NCI-H1436 treated with DMSO at 0.1 percent for 48 hours (cell line): ENCODE measurements around the gene DIP2C.
"Not testable (repeated sequence)": the region's sequence is repeated elsewhere in the genome, so short reads cannot be mapped to it uniquely, and the experiment has no call there.

Experiments used
- DNase-seq: peaks from one replicate; lab custom pipeline; 2025; lab: John Stamatoyannopoulos, UW

DIP2C gene

GRCh38 chr10:689452-690371, at the start of gene DIP2C:
Gene DIP2C, minus strand, starts transcription at chr10:689668. Its CDS starts 90 bp downstream, at chr10:689578.
- DNase-seq = no peak

- DNase-seq = no peak
Observed at GRCh38 chr10:734481-734880, 45.0 kb upstream of the DIP2C start.

DNA sequence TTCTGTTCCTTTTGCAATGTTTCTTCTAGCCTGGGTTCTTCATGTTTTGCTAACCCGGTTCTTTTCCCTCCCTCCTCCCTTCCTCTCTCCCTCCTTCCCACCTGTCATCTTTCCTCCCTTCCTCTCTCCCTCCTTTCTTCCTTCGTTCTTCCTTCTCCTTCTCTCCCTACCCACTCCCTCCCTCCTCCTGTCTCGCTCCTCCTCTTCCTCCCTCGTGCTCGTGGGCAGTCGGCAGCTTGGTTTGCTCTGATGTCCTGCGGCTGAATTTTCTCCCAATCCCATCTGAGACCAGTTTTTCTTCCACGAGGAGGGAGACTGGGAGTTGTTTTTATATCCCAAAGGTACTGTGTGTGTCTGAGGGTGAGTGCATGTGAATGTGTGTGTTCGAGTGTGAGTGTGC, 43.6 kb upstream of the DIP2C start:
- DNase-seq = no peak

GRCh38 chr10:729213-729612, 39.7 kb upstream of the DIP2C start:
- DNase-seq = no peak

DNA sequence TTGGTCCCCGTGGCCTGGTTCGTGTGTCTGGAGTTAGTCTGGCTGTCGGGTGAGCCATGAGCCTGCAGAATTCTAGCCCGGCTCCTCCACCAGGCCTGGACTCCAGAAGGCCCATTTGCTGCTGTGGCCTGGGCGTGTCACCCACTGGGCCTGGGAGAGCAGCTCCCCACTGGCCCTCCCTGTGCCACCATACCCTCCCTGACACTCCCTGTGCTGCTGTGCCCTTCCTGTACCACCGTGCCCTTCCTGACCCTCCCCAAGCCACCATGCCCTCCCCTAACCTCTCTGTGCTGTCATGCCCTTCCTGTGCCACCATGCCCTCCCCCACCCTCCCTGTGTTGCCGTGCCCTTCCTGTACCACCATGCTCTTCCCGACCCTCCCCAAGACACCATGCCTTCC, 39.1 kb upstream of the DIP2C start:
- no peak for DNase-seq

DNA sequence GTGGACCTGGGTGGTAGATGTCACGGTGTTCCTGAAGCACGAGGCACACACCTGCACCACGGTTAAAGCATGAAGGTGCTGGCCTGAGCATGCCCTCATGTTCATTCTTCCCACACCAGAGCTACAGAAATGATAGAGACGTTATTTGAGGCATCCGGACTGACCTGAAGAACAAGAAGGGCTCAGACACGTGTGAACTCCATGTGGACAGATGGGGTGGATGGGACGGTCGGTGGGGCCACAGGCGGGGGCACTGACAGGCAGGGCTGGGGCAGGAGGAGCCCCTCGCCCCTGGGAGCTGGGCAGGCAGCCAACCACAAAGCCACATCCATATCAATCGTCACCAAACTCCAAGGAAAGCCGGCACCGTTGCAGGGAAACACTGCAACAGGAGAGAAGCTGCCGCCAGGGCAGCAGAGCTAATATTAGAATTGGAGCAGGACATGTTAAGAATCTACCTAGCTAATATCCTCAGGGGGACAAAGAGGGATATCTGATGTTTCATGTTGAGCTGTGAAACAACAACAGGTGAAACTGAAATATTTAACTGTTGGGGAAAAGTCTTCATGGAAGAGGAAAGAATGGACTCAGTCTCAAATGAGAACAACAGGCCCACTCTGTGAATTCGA, 37.8 kb upstream of the DIP2C start:
- no peak for DNase-seq

DNA sequence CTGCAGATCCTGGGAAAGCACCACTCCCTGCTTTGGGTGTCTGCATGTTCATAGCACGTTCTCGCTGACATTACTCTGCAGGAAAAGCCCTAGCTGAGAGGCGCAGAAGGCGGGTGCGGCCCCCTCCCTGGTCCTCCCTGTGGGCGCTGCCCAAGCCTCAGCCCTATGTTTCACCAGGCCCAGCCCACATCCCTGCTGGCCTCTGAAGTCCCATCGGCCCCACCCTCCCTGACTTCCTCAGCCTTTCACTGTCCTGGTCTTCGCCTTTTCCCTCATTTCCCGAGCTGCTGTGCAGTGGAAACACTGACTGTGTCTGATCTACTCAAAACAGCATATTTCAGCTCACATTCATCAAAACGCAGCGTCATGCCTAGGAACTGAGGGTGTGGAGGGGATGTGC, 36.3 kb upstream of the DIP2C start:
- DNase-seq = no peak

GRCh38 chr10:725302-725701, 35.8 kb upstream of the DIP2C start:
- no peak for DNase-seq

DNA sequence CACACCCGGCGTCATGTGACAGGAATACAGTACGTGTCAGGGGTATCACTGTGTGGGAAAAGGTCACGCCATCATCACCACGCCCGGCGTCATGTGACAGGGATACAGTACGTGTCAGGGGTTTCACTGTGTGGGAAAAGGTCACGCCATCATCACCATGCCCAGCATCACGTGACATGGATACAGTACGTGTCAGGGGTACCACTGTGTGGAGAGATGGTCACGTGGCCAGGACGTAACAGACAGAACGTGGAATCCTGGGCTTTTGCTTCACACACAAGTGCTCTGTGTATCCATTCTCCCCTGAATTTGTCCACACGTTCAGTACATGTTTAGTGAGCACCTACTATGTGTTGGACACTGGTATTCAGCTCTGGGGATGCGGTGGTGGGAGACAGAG, 34.5 kb upstream of the DIP2C start:
- DNase-seq = no peak

- DNase-seq = no peak
Observed at GRCh38 chr10:722281-723060, 33.0 kb upstream of the DIP2C start.

DNA sequence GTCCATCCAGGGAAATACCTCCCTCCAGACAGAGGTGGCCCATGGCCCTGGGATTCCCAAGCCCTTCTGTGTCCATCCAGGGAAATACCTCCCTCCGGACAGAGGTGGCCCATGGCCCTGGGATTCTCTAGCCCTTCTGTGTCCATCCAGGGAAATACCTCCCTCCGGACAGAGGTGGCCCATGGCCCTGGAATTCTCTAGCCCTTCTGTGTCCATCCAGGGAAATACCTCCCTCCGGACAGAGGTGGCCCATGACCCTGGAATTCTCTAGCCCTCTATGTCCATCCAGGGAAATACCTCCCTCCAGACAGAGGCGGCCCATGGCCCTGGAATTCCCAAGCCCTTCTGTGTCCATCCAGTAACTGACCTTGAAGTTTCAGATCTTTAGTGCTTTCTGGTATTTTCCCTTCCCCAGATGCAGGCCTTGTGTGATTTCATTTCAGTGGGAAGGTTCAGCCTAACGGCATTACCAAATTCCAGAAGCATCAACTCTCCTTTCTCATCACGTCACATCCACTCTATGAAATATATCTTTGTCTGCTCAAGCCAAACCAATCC, 28.8 kb upstream of the DIP2C start:
- DNase-seq = no peak

- DNase-seq = no peak
Observed at GRCh38 chr10:717458-717857, 28.0 kb upstream of the DIP2C start.

GRCh38 chr10:716821-717220, 27.4 kb upstream of the DIP2C start:
- no peak for DNase-seq

GRCh38 chr10:714214-714613, 24.7 kb upstream of the DIP2C start:
- no peak for DNase-seq

GRCh38 chr10:712575-712974, 23.1 kb upstream of the DIP2C start:
- DNase-seq = no peak

DNA sequence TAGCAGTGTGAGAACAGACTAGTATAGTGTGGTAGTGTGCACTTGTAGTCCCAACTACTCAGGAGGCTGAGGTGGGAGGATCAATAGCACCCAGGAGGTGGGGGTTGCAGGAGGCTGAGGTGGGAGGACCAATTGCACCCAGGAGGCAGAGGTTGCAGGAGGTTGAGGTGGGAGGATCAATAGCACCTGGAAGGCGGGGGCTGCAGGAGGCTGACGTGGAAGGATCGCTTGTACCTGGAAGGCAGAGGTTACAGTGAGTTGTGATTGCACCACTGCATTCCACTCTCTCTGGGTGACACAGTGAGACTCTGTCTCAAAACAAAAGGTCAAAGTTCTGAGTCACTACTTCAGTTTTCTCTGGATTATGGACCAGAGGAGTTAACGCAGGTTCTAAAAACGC, 22.6 kb upstream of the DIP2C start:
- no peak for DNase-seq

GRCh38 chr10:707861-708260, 18.4 kb upstream of the DIP2C start:
- no peak for DNase-seq

- no peak for DNase-seq
Observed at GRCh38 chr10:707456-707855, 18.0 kb upstream of the DIP2C start.

- no peak for DNase-seq
Observed at GRCh38 chr10:703118-703517, 13.7 kb upstream of the DIP2C start.

DNA sequence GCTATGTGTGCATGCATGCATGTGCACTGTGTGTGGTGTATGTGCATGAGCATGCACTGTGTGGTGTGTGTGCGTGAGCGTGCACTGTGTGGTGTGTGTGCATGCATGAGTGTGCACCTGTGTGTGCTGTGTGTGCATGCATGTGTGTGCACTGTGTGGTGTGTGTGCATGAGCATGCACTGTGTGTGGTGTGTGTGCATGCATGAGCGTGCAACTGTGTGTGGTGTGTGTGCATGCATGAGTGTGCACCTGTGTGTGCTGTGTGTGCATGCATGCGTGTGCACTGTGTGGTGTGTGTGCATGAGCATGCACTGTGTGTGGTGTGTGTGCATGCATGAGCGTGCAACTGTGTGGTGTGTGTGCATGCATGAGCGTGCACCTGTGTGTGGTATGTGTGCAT, 10.7 kb upstream of the DIP2C start:
- DNase-seq = not testable (repeated sequence)

GRCh38 chr10:697097-697875, 7.8 kb upstream of the DIP2C start:
- DNase-seq = no peak

- no peak for DNase-seq
Observed at GRCh38 chr10:695396-695795, 5.9 kb upstream of the DIP2C start.
